H1 (cell line): ENCODE results near the gene CLPSL2. TPM values are rescaled to one million over a fixed set of nuclear protein-coding genes. Genes with fewer than 3 reads are reported as not detected.

Experiments
- CTCF ChIA-PET: fragments of 300-600 bp; sonication (Branson Sonifier 250); formaldehyde crosslinking; loops from one replicate; lab custom pipeline; 2021; ENCODE audit not compliant: partially characterized antibody; lab: Charles Lee
- POLR2A ChIA-PET: fragments of 300-600 bp; sonication (Branson Sonifier 250); formaldehyde crosslinking; loops from one replicate; lab custom pipeline; 2021; ENCODE audit warnings: inconsistent platforms; ENCODE audit not compliant: partially characterized antibody; lab: Charles Lee
- DNase-seq, 2 experiments: peaks; one replicate each; pipeline versions ENCODE4 v3.0.0 to v3.0.0-alpha.2; 2010 to 2022; ENCODE audit warnings: low spot score in 2 of 2, low read depth in 1 of 2, mixed read lengths in 1 of 2
- FAIRE-seq: peaks from 2 replicates; lab custom pipeline; 2011; peaks lifted over from hg19 to GRCh38; lab: Jason Lieb, UNC
- H2AFZ ChIP-seq: 2 replicates; pipeline ENCODE4 v1.8.1; 2012; ENCODE audit warnings: low read length, inconsistent platforms
- H2AK5ac ChIP-seq: 2 replicates; pipeline ENCODE4 v1.6.1; 2013; ENCODE audit warnings: low read depth, low read length
- H2BK120ac ChIP-seq: replicated peaks from 2 replicates; pipeline ENCODE3; 2013; ENCODE audit warnings: low read depth, low read length, inconsistent platforms
- H2BK12ac ChIP-seq: 2 replicates; pipeline ENCODE4 v1.6.1; 2013; ENCODE audit warnings: low read depth, low read length
- H2BK15ac ChIP-seq: 2 replicates; pipeline ENCODE4 v1.6.1; 2013; ENCODE audit warnings: low read length
- H2BK20ac ChIP-seq: 2 replicates; pipeline ENCODE4 v1.6.1; 2013; ENCODE audit warnings: low read length
- H2BK5ac ChIP-seq: 2 replicates; pipeline ENCODE4 v1.6.1; 2013; ENCODE audit warnings: low read depth, low read length
- H3K14ac ChIP-seq: 2 replicates; pipeline ENCODE4 v1.6.1; 2013; ENCODE audit warnings: inconsistent platforms; ENCODE audit not compliant: insufficient read length
- H3K18ac ChIP-seq: 2 replicates; pipeline ENCODE4 v1.6.1; 2013; ENCODE audit warnings: low read length; ENCODE audit errors: extremely low read depth
- H3K23ac ChIP-seq: 2 replicates; pipeline ENCODE4 v1.6.1; 2013; ENCODE audit warnings: inconsistent platforms; ENCODE audit not compliant: insufficient read length
- H3K23me2 ChIP-seq: 2 replicates; pipeline ENCODE4 v1.6.1; 2013; ENCODE audit warnings: low read depth, low read length
- H3K27ac ChIP-seq: 2 replicates; pipeline ENCODE4 v1.6.1; 2011; ENCODE audit warnings: low read depth, low read length, inconsistent platforms
- H3K27me3 ChIP-seq, 4 experiments: replicated peaks in 1 of 4; 1 replicate in 1 of 4; 2 replicates in 3 of 4; pipeline versions ENCODE4 v1.6.1 to v1.8.1; 2011 to 2013; ENCODE audit warnings: low read length in 3 of 4, mild to moderate bottlenecking in 3 of 4, inconsistent platforms in 2 of 4, mixed read lengths in 2 of 4, moderate library complexity in 1 of 4; ENCODE audit not compliant: control insufficient read depth in 3 of 4, insufficient read depth in 3 of 4; ENCODE audit errors: extremely low read depth in 1 of 4
- H3K36me3 ChIP-seq, 4 experiments: 2 replicates each; pipeline versions ENCODE4 v1.6.1 to v1.8.1; 2011 to 2013; ENCODE audit warnings: mild to moderate bottlenecking in 4 of 4, low read length in 3 of 4, moderate library complexity in 2 of 4, control low read depth in 1 of 4, inconsistent platforms in 1 of 4; ENCODE audit not compliant: insufficient read depth in 4 of 4, control insufficient read depth in 2 of 4
- H3K4ac ChIP-seq: replicated peaks from 2 replicates; pipeline ENCODE3; 2013; ENCODE audit warnings: low read length, low read depth, mixed read lengths, inconsistent platforms; ENCODE audit not compliant: insufficient read length
- H3K4me1 ChIP-seq, 4 experiments: replicated peaks in 1 of 4; 1 replicate in 1 of 4; 2 replicates in 3 of 4; pipeline versions ENCODE4 v1.6.1 to v1.8.1; 2011 to 2013; ENCODE audit warnings: low read length in 3 of 4, inconsistent platforms in 2 of 4, mixed read lengths in 1 of 4; ENCODE audit not compliant: insufficient read depth in 4 of 4, control insufficient read depth in 3 of 4
- H3K4me2 ChIP-seq, 2 experiments: 2 replicates each; pipeline versions ENCODE4 v1.6.1 to v1.8.1; 2011 to 2013; ENCODE audit warnings: low read depth in 2 of 2, low read length in 2 of 2, control low read depth in 1 of 2, inconsistent platforms in 1 of 2, mild to moderate bottlenecking in 1 of 2; ENCODE audit not compliant: insufficient read depth in 1 of 2
- H3K4me3 ChIP-seq, 4 experiments: fragments of 200-600, 300-600 bp in 1 of 4; sonication (generic), shearing (Covaris generic), sonication (Bioruptor Twin) in 1 of 4; 2 replicates each; pipeline versions ENCODE4 v1.5.1 to v1.8.1; 2011 to 2016; ENCODE audit warnings: low read length in 4 of 4, low read depth in 3 of 4, control low read depth in 2 of 4, inconsistent platforms in 2 of 4, mild to moderate bottlenecking in 2 of 4, mixed read lengths in 1 of 4, moderate library complexity in 1 of 4; ENCODE audit not compliant: insufficient read depth in 2 of 4; ENCODE audit errors: extremely low read depth in 1 of 4
- H3K56ac ChIP-seq: replicated peaks from 2 replicates; pipeline ENCODE3; 2013; ENCODE audit warnings: low read depth, mild to moderate bottlenecking, mixed read lengths, low read length, inconsistent platforms; ENCODE audit not compliant: insufficient read length
- H3K79me1 ChIP-seq: 2 replicates; pipeline ENCODE4 v1.6.1; 2013; ENCODE audit warnings: low read depth, low read length, control low read depth
- H3K79me2 ChIP-seq, 2 experiments: 2 replicates each; pipeline versions ENCODE4 v1.6.1 to v1.8.1; 2012 to 2013; ENCODE audit warnings: low read length in 2 of 2, mild to moderate bottlenecking in 2 of 2, inconsistent platforms in 1 of 2; ENCODE audit not compliant: insufficient read depth in 2 of 2, control insufficient read depth in 1 of 2
- H3K9ac ChIP-seq, 4 experiments: replicated peaks in 1 of 4; 1 replicate in 1 of 4; 2 replicates in 3 of 4; pipeline versions ENCODE4 v1.6.1 to v1.8.1; 2011 to 2013; ENCODE audit warnings: low read depth in 3 of 4, low read length in 3 of 4, control low read depth in 2 of 4, mild to moderate bottlenecking in 2 of 4, moderate library complexity in 2 of 4, inconsistent platforms in 1 of 4; ENCODE audit errors: extremely low read depth in 1 of 4
- H3K9me3 ChIP-seq, 2 experiments: 2 replicates each; pipeline versions ENCODE4 v1.6.1 to v1.8.1; 2012 to 2013; ENCODE audit warnings: mild to moderate bottlenecking in 2 of 2, moderate library complexity in 2 of 2, control low read depth in 1 of 2, inconsistent platforms in 1 of 2, low read depth in 1 of 2, low read length in 1 of 2, mixed read lengths in 1 of 2; ENCODE audit not compliant: insufficient read depth in 2 of 2
- H4K20me1 ChIP-seq, 2 experiments: replicated peaks in 1 of 2; 2 replicates each; pipeline versions ENCODE3 to v1.8.1; 2011 to 2013; ENCODE audit warnings: inconsistent platforms in 2 of 2, low read length in 2 of 2, mild to moderate bottlenecking in 1 of 2; ENCODE audit not compliant: insufficient read depth in 2 of 2, control insufficient read depth in 1 of 2
- H4K5ac ChIP-seq: 2 replicates; pipeline ENCODE4 v1.6.1; 2013; ENCODE audit warnings: low read length, low read depth, mixed read lengths, inconsistent platforms; ENCODE audit not compliant: insufficient read length
- H4K8ac ChIP-seq: 2 replicates; pipeline ENCODE4 v1.8.0; 2013; ENCODE audit warnings: mild to moderate bottlenecking, moderate library complexity, low read length, inconsistent platforms; ENCODE audit not compliant: insufficient read depth; ENCODE audit errors: extremely low read depth
- H4K91ac ChIP-seq: replicated peaks from 2 replicates; pipeline ENCODE3; 2013; ENCODE audit warnings: low read length, mixed read lengths, inconsistent platforms; ENCODE audit not compliant: insufficient read length
- ATF3 ChIP-seq: IDR thresholded peaks from 2 replicates; pipeline ENCODE4 v1.6.1; 2011; ENCODE audit warnings: low read depth, mild to moderate bottlenecking, low read length; ENCODE audit not compliant: insufficient read depth
- EP300 ChIP-seq, 2 experiments: IDR thresholded peaks; 1 replicate in 1 of 2; 2 replicates in 1 of 2; pipeline ENCODE4 v1.6.1; 2011 to 2012; ENCODE audit warnings: low read depth in 2 of 2, low read length in 2 of 2, mild to moderate bottlenecking in 2 of 2, borderline replicate concordance in 1 of 2, inconsistent platforms in 1 of 2, moderate library complexity in 1 of 2
- HDAC2 ChIP-seq, 2 experiments: fragments of 300-600 bp in 1 of 2; sonication (generic) in 1 of 2; IDR thresholded peaks; 2 replicates each; pipeline ENCODE4 v1.6.1; 2011 to 2012; ENCODE audit warnings: low read depth in 2 of 2, low read length in 2 of 2, mild to moderate bottlenecking in 2 of 2, moderate library complexity in 2 of 2, borderline replicate concordance in 1 of 2, inconsistent platforms in 1 of 2
- HDAC6 ChIP-seq: IDR thresholded peaks from one replicate; pipeline ENCODE4 v1.7.1; 2012; ENCODE audit warnings: low read depth, mild to moderate bottlenecking, inconsistent platforms, low read length, moderate library complexity
- KDM4A ChIP-seq: IDR thresholded peaks from one replicate; pipeline ENCODE4 v1.7.1; 2012; ENCODE audit warnings: low read depth, mild to moderate bottlenecking, moderate library complexity, low read length, inconsistent platforms; ENCODE audit not compliant: severe bottlenecking
- MAFK ChIP-seq: IDR thresholded peaks from 2 replicates; pipeline ENCODE4 v1.6.1; 2012; ENCODE audit warnings: low read depth, mild to moderate bottlenecking, improper control_type of control experiment, low read length
- NANOG ChIP-seq: IDR thresholded peaks from 2 replicates; pipeline ENCODE4 v1.6.1; 2011; ENCODE audit warnings: low read length, low read depth, mild to moderate bottlenecking, inconsistent platforms; ENCODE audit not compliant: insufficient read depth, poor library complexity, severe bottlenecking
- RNF2 ChIP-seq: fragments of 200-900, 300-1000 bp; sonication (generic); IDR thresholded peaks from 2 replicates; pipeline ENCODE4 v1.7.1; 2016; ENCODE audit warnings: borderline replicate concordance, low read depth, mild to moderate bottlenecking, antibody characterized with exemption, low read length; ENCODE audit not compliant: poor library complexity, severe bottlenecking; ENCODE audit errors: missing control alignments
- WGBS, 2 experiments: shearing (Covaris generic) in 1 of 2; methylation state at CpG; one replicate each; pipeline versions ENCODE4 v1.1.6 to v1.1.7; 2013 to 2015; ENCODE audit warnings: low lambda C conversion rate in 2 of 2, mixed read lengths in 2 of 2, inconsistent platforms in 1 of 2, low coverage in 1 of 2, missing lambda C conversion rate in 1 of 2; ENCODE audit not compliant: insufficient replicate concordance in 2 of 2, insufficient coverage in 1 of 2, insufficient read length in 1 of 2; ENCODE audit errors: extremely low coverage in 1 of 2, missing lambda C conversion rate in 1 of 2; 5-methylcytosine and 5-hydroxymethylcytosine counted together
- polyA plus RNA-seq, 7 experiments: library from polyadenylated mRNA; depleted of rRNA in 3 of 7; stranded (reverse) in 5 of 7; unstranded in 2 of 7; fragments of >200 nt in 5 of 7; fragments of 200-250 nt in 2 of 7; gene quantifications; 1 replicate in 5 of 7; 2 replicates in 1 of 7; 4 replicates in 1 of 7; pipeline versions ENCODE4 v1.2.1 to v1.2.3, GENCODE V29; 2011 to 2013; ENCODE audit warnings: missing spikeins in 2 of 7, mixed read lengths in 2 of 7
- total RNA-seq: library from RNA; stranded (reverse); fragmentation: NEBNext Ultra II Directional; extraction: Animal tissue kit (Norgen Biotek cat#: 25700); gene quantifications from 2 replicates; pipeline ENCODE4 v1.2.1, GENCODE V29; 2021

Gene CLPSL2
- total and polyA plus RNA-seq, 2 of the 8 experiments (the other 6 are each of a cell fraction or from before 2014, with no cell fraction given), result 1.4 to 3.4 TPM

- TF ChIP-seq EP300 (IDR thresholded peaks at IDR 0.05; ENCODE audit: borderline replicate concordance in 1 of 2, low read depth in 2 of 2, low read length in 2 of 2) (no peak), RNF2 (no peak), HDAC2 (IDR thresholded peaks at IDR 0.05; ENCODE audit: borderline replicate concordance in 1 of 2, low read depth in 2 of 2, low read length in 2 of 2) (no peak), NANOG (no peak), HDAC6 (no peak), KDM4A (no peak), MAFK (no peak), ATF3 (no peak)
- Histone ChIP-seq H3K4me3 (no peak overlapping the region), H3K4me2 (no peak overlapping the region), H2BK15ac (no peak overlapping the region), H2BK20ac (no peak overlapping the region), H2BK12ac (no peak overlapping the region), H4K91ac (no peak overlapping the region), H3K27me3 (no peaks in the 10 kb centered on the region; a peak in 1 of 7 replicates), H4K5ac (no peak overlapping the region), H3K36me3 (no peaks in the 10 kb centered on the region), H3K9ac (no peak overlapping the region), H3K18ac (no peak overlapping the region), H3K79me1 (no peaks in the 10 kb centered on the region), H3K4ac (no peak overlapping the region), H4K8ac (no peak overlapping the region), H3K27ac (no peak overlapping the region), H3K23ac (no peak overlapping the region), H3K79me2 (no peaks in the 10 kb centered on the region), H3K23me2 (peaks cover 2% of the 10 kb centered on the region; the same call in 1 of the 2 replicates), H3K56ac (no peak overlapping the region), H3K4me1 (peaks cover 0 to 7% (median 2%) of the 10 kb centered on the region in 4 experiments; a peak in 3 of 7 replicates), H2AFZ (no peak overlapping the region; the same call in 1 of the 2 replicates), H3K9me3 (no peaks in the 10 kb centered on the region), H4K20me1 (no peaks in the 10 kb centered on the region), H2AK5ac (no peak overlapping the region), H2BK5ac (no peak overlapping the region), H2BK120ac (no peak overlapping the region), H3K14ac (no peak overlapping the region)
- 75% methylated on average over 3 of the region's 3 CpGs; no CpG with 5 or more reads in 1 of the 2 experiments for WGBS, 2 experiments
- FAIRE-seq (no peak), DNase-seq (no peak)
- POLR2A ChIA-PET, result interaction anchor here (1.0 kb wide), 2 partner anchors 44 to 219 kb away, joined by 3 to 5 read pairs; partner anchors contain the start of gene MAPK14
- CTCF ChIA-PET, result interaction anchor here (0.6 to 1.5 kb wide), 4 partner anchors 80 to 185 kb away, joined by 3 to 4 read pairs (median 3); no protein-coding TSS in a partner anchor
These were observed 32.3 kb downstream of the CLPSL2 start for GRCh38 chr6:35808688-35809087.
